H1 (cell line): Measurements from ENCODE around the gene NDUFS8. TPM values are rescaled to one million over a fixed set of nuclear protein-coding genes. Genes with fewer than 3 reads are reported as not detected.

Experiments used
- CTBP2 ChIP-seq: IDR thresholded peaks from 2 replicates; pipeline ENCODE4 v1.7.0; 2011; ENCODE audit warnings: borderline replicate concordance, mild to moderate bottlenecking, moderate library complexity, mixed read lengths, low read length; ENCODE audit not compliant: insufficient read depth, insufficient read length
- HDAC6 ChIP-seq: IDR thresholded peaks from one replicate; pipeline ENCODE4 v1.7.1; 2012; ENCODE audit warnings: low read depth, mild to moderate bottlenecking, inconsistent platforms, low read length, moderate library complexity
- KDM5A ChIP-seq: fragments of 200-600 bp; IDR thresholded peaks from 2 replicates; pipeline ENCODE4 v1.7.1; 2012; ENCODE audit warnings: mild to moderate bottlenecking, low read length, inconsistent platforms, mixed read lengths
- SIN3A ChIP-seq, 2 experiments: IDR thresholded peaks in 1 of 2; conservative IDR thresholded peaks in 1 of 2; 2 replicates each; pipeline ENCODE4 v1.6.1; 2011 to 2012; ENCODE audit warnings: low read length in 2 of 2, improper control_type of control experiment in 1 of 2, low read depth in 1 of 2, mild to moderate bottlenecking in 1 of 2
- SIRT6 ChIP-seq: IDR thresholded peaks from one replicate; pipeline ENCODE4 v1.7.1; 2012; ENCODE audit warnings: low read length, inconsistent platforms
- TCF12 ChIP-seq: IDR thresholded peaks from 2 replicates; pipeline ENCODE4 v1.6.1; 2011; ENCODE audit warnings: low read depth, mild to moderate bottlenecking, low read length
- YY1 ChIP-seq: IDR thresholded peaks from 2 replicates; pipeline ENCODE4 v1.6.1; 2011; ENCODE audit warnings: low read depth, mild to moderate bottlenecking, low read length
- ZNF274 ChIP-seq: IDR thresholded peaks from 2 replicates; pipeline ENCODE4 v1.7.0; 2012; ENCODE audit warnings: low read length, borderline replicate concordance; ENCODE audit errors: extremely low read depth
- polyA plus RNA-seq, 7 experiments: library from polyadenylated mRNA; depleted of rRNA in 3 of 7; stranded (reverse) in 5 of 7; unstranded in 2 of 7; fragments of >200 nt in 5 of 7; fragments of 200-250 nt in 2 of 7; gene quantifications; 1 replicate in 5 of 7; 2 replicates in 1 of 7; 4 replicates in 1 of 7; pipeline versions ENCODE4 v1.2.1 to v1.2.3, GENCODE V29; 2011 to 2013; ENCODE audit warnings: missing spikeins in 2 of 7, mixed read lengths in 2 of 7
- total RNA-seq: library from RNA; stranded (reverse); fragmentation: NEBNext Ultra II Directional; extraction: Animal tissue kit (Norgen Biotek cat#: 25700); gene quantifications from 2 replicates; pipeline ENCODE4 v1.2.1, GENCODE V29; 2021

Gene NDUFS8
- total and polyA plus RNA-seq, 2 of the 8 experiments (the other 6 are each of a cell fraction or from before 2014, with no cell fraction given), result 182 to 291 TPM

- TF ChIP-seq HDAC6 (no peak), KDM5A (no peak), ZNF274 (no peak), TCF12 (no peak), SIRT6 (no peak), YY1 (no peak), SIN3A (conservative IDR thresholded peaks at IDR 0.05 in 1 of 2, IDR thresholded peaks at IDR 0.05 in 1 of 2; ENCODE audit: low read depth in 1 of 2, low read length in 2 of 2) (no peak), CTBP2 (no peak)
Observed at GRCh38 chr11:68036141-68036716, 5.7 kb downstream of the NDUFS8 start (continued).
